Measurements from ENCODE around the gene WBP4.
A peak's percentile ranks its signal among the peaks of the same experiment; 100 is the strongest.

WBP4 gene

GRCh38 chr13:41056826-41057711, 4.2 kb upstream of the WBP4 start:
- Mint-ChIP-seq H3K36me3 (ENCODE audit: low read depth) (peaks cover 24% of the 10 kb centered on the region), H3K4me3 (no peak overlapping the region), H3K9me3 (no peaks in the 10 kb centered on the region), H3K27me3 (no peaks in the 10 kb centered on the region), H3K4me1 (ENCODE audit: low read depth) (peaks cover 57% of the 10 kb centered on the region), H3K27ac (no peak overlapping the region)
- DNase-seq: no peak

DNA sequence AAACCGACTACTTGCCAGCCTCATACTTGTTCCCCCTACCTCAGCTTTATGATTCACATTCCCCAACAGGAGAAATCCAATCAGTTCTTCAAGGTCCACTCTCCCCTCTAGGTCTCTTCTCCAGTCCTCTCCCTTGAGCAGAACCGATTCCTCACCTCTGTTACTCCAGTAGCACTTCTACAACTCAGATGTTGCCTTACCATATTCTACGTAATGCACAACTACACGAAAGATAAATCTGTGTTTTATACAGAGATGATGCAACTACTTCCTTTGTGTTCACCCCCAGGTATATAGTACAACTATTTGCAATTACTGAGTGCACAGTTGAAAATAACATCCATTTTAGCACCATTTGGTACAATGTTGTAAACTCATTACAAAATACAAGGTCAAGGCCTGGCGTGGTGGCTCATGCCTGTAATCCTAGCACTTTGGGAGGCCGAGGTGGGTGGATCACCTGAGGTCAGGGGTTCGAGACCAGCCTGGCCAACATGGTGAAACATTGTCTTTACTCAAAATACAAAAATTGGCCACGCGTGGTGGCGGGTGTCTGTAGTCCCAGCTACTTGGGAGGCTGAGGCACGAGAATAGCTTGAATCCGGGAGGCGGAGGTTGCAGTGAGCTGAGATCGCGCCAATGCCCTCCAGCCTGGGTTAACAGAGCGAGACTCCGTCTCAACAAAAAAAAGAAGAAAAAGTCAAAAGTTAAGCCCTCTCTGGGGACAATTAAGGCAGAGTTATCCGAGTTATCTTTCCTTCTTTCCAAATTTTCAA, 2.8 kb upstream of the WBP4 start:
- peaks cover 68% of the 10 kb centered on the region for H3K4me1 Mint-ChIP-seq (ENCODE audit: low read depth)
- H3K36me3 Mint-ChIP-seq (ENCODE audit: low read depth): peaks cover 37% of the 10 kb centered on the region
- peak overlapping the region; percentile 100 for H3K4me3 Mint-ChIP-seq
- H3K27ac Mint-ChIP-seq: peak overlapping the region; percentile 100
- no peaks in the 10 kb centered on the region for H3K9me3 Mint-ChIP-seq
- no peak for DNase-seq
- no peaks in the 10 kb centered on the region for H3K27me3 Mint-ChIP-seq

DNA sequence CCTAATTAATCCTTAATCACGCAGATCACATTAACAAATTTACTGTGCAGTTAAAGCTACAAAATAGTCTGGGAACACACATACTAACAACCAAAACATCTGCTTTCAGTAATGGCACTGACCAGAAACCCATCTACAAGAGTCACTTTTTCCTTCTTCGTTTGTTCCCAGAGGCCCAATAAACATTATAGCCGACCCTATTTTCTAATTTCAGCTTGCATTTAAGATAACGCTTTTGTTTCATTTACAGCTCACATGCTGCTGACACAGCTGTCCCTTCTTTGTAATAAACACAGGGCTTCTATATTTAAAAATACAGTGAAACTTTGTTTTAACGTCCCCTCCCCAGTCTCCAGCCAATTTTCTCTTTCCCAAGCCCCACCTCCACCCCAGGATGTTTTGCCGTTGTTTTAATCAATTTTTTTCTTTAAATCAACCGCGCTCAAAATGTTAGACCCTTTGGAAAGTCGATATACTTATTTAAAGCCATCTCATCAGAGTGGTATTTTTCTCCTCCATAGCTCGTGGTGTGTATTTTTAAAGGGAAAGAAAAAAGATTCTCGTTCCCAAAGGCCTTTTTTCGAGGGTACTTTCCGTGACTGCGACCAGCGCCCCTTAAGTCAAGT, 1.7 kb upstream of the WBP4 start:
- Mint-ChIP-seq H3K9me3 (no peaks in the 10 kb centered on the region), H3K4me1 (ENCODE audit: low read depth) (peaks cover 68% of the 10 kb centered on the region), H3K27ac (peak overlapping the region; percentile 100), H3K27me3 (no peaks in the 10 kb centered on the region), H3K36me3 (ENCODE audit: low read depth) (peaks cover 47% of the 10 kb centered on the region), H3K4me3 (peak overlapping the region; percentile 100)
- no peak for DNase-seq

- Mint-ChIP-seq H3K9me3 (no peaks in the 10 kb centered on the region), H3K27ac (peak overlapping the region; percentile 100)
Observed at GRCh38 chr13:41060082-41060723, 1.1 kb upstream of the WBP4 start.

GRCh38 chr13:41060724-41061074, 610 bp upstream of the WBP4 start:
- H3K27me3 Mint-ChIP-seq: no peaks in the 10 kb centered on the region
- H3K4me1 Mint-ChIP-seq (ENCODE audit: low read depth): peaks cover 63% of the 10 kb centered on the region
- peak; percentile 91 for DNase-seq
- peak overlapping the region; percentile 100 for H3K4me3 Mint-ChIP-seq
- H3K27ac Mint-ChIP-seq: peak overlapping the region; percentile 100
- no peaks in the 10 kb centered on the region for H3K9me3 Mint-ChIP-seq
- peaks cover 58% of the 10 kb centered on the region for H3K36me3 Mint-ChIP-seq (ENCODE audit: low read depth)

More at GRCh38 chr13:41060082-41060723, 1.1 kb upstream of the WBP4 start:
- peak; percentile 88 for DNase-seq
- peaks cover 53% of the 10 kb centered on the region for H3K36me3 Mint-ChIP-seq (ENCODE audit: low read depth)
- peak overlapping the region; percentile 100 for H3K4me3 Mint-ChIP-seq
- H3K27me3 Mint-ChIP-seq: no peaks in the 10 kb centered on the region
- peaks cover 63% of the 10 kb centered on the region for H3K4me1 Mint-ChIP-seq (ENCODE audit: low read depth)

DNA sequence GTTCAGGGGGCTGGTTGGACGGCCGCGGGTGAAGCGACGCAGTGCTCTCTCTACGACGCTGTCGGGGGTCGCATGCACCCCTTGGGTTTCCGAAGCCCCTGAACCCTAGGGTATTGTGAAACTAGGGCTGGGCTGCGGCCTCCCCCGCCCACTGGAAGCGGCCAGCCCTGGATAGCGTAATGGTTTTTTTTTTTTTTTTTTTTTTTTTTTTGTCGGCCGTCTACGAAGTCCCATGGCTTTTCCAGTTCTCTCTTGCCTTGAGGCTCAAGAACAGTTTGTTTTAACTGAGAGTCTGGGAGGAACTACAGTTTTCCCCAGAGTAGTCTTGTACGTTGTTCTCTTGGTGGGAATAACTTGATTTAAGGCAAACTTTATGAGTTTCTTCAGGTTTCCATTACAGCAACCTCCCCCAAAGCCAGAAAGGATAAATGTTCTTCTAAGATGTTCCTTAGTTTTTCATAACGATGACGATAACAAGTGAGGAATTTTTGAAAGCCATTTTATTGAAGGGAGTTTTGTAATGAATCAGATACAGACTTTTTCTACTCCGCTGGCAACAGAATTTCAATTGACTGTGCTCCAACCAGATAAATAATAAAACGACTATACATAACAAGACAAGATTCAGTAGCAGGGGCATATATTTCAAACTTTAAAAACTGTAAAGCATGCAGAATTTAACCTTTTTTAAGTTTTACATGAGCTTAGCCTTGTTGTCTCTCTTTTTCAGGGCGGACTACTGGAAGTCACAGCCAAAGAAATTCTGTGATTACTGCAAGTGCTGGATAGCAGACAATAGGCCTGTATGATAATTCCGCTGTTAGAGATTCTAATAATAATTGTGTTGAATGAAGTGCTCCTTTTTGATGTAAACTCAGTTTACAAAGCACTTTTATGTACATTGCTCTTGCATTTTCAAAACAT, 867 bp downstream of the WBP4 start:
- no peak for DNase-seq
- H3K9me3 Mint-ChIP-seq: no peaks in the 10 kb centered on the region
- H3K4me1 Mint-ChIP-seq (ENCODE audit: low read depth): peaks cover 55% of the 10 kb centered on the region
- peak overlapping the region; percentile 100 for H3K4me3 Mint-ChIP-seq
- H3K27ac Mint-ChIP-seq: peak overlapping the region; percentile 100
- peaks cover 73% of the 10 kb centered on the region for H3K36me3 Mint-ChIP-seq (ENCODE audit: low read depth)
- H3K27me3 Mint-ChIP-seq: no peaks in the 10 kb centered on the region

DNA sequence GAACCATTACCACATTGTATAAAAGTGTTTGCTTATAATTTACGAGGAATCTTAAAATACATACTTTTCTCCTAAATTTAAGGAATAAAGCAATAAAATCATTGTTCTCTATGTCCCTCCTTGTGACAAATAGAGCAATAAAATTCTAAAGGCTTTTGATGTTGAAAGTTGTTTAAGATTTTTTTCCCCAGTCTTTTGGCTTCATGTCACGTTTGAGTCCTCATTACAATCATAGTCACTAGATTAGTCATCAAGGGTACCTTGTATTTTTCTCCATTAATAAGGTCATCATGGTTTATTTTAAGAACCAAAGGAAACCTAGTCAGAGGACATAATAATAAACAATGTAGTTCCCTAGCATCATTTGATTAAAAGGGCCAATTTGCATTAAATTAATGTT, 3.2 kb downstream of the WBP4 start:
- no peak overlapping the region for H3K4me3 Mint-ChIP-seq
- no peak for DNase-seq
- H3K36me3 Mint-ChIP-seq (ENCODE audit: low read depth): peaks cover 89% of the 10 kb centered on the region
- no peaks in the 10 kb centered on the region for H3K27me3 Mint-ChIP-seq
- H3K4me1 Mint-ChIP-seq (ENCODE audit: low read depth): peaks cover 34% of the 10 kb centered on the region
- no peak overlapping the region for H3K27ac Mint-ChIP-seq
- H3K9me3 Mint-ChIP-seq: no peaks in the 10 kb centered on the region

DNA sequence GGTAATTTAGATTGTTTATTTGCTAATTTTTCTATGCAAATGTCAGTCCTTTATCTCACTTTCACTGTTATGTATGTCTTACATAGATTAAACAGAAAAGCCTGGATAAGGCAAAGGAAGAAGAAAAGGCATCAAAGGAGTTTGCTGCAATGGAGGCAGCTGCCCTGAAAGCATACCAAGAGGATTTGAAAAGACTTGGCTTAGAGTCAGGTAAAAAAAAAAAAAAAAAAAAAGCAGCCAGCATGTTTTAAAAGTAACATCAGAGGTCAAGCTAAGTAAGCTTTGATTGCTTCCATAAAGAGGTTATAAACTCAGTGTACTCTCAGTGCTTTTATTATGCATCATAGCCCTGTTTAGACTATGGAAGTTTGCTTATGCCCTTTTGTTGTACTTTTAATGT, 3.8 kb downstream of the WBP4 start:
- Mint-ChIP-seq H3K4me1 (ENCODE audit: low read depth) (peaks cover 30% of the 10 kb centered on the region), H3K4me3 (no peak overlapping the region), H3K27me3 (no peaks in the 10 kb centered on the region), H3K36me3 (ENCODE audit: low read depth) (peaks cover 88% of the 10 kb centered on the region), H3K27ac (peak overlapping the region; percentile 22), H3K9me3 (no peaks in the 10 kb centered on the region)
- DNase-seq: no peak

DNA sequence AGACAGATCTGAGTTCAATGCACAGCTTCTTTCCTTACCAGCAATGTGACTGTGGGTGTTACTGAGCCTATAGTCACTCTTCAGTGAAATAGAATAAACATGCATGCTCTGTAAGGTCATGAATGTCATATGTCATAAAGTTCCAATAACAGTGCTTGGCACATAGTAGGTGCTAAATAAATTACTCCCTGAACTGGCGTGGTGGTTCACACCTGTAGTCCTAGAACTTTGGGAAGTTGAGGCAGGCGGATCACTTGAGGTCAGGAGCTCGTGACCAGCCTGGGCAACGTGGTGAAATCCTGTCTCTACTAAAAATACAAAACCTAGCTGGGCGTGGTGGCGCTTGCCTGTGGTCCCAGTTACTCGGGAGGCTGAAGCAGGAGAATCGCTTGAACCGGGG, 13.2 kb downstream of the WBP4 start:
- Mint-ChIP-seq H3K27me3 (no peaks in the 10 kb centered on the region), H3K4me1 (ENCODE audit: low read depth) (peaks cover 5% of the 10 kb centered on the region), H3K4me3 (no peak overlapping the region), H3K27ac (no peak overlapping the region), H3K9me3 (no peaks in the 10 kb centered on the region), H3K36me3 (ENCODE audit: low read depth) (peaks cover 81% of the 10 kb centered on the region)
- DNase-seq: no peak

DNA sequence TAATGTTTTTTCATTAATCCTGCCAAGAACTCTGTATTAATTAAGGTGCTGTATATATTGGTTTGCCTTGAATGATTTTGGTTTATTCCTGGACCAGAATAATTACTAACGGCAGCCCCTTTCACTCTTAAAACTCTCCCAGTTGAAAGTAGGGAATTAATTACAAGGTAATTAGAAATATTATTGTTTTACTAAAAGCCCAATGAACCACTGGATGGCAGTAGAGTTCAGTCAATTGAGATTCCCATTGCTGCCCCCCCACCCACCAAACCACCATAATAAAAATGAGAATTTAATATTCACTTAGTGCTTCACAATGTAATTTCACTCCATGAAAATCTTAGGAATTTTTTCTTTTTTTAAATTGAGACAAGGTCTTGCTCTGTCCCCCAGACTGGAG, 13.7 kb downstream of the WBP4 start:
- H3K27ac Mint-ChIP-seq: no peak overlapping the region
- no peak overlapping the region for H3K4me3 Mint-ChIP-seq
- peaks cover 81% of the 10 kb centered on the region for H3K36me3 Mint-ChIP-seq (ENCODE audit: low read depth)
- H3K9me3 Mint-ChIP-seq: no peaks in the 10 kb centered on the region
- H3K4me1 Mint-ChIP-seq (ENCODE audit: low read depth): peaks cover 5% of the 10 kb centered on the region
- DNase-seq: no peak
- no peaks in the 10 kb centered on the region for H3K27me3 Mint-ChIP-seq

DNA sequence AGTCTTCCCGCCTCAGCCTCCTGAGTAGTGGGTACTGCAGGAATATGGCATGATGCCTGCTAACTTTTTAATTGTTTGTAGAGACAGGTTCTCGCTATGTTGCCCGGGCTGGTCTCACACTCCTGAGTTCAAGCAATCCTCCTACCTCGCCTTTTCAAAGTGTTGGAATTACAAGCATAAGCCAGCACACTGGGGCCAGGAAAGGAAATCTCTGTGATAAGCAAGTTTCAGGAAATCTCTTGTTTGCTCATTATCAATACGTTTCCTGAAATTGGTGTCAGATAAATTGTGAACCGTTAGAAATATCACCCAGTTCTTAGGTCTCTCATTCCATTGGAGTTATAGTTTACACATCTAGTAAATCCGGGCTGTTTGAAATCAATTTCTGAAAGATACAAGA, 14.2 kb downstream of the WBP4 start:
- Mint-ChIP-seq H3K9me3 (no peaks in the 10 kb centered on the region), H3K27me3 (no peaks in the 10 kb centered on the region), H3K4me1 (ENCODE audit: low read depth) (peaks cover 5% of the 10 kb centered on the region), H3K36me3 (ENCODE audit: low read depth) (peaks cover 81% of the 10 kb centered on the region), H3K4me3 (no peak overlapping the region), H3K27ac (no peak overlapping the region)
- no peak for DNase-seq

DNA sequence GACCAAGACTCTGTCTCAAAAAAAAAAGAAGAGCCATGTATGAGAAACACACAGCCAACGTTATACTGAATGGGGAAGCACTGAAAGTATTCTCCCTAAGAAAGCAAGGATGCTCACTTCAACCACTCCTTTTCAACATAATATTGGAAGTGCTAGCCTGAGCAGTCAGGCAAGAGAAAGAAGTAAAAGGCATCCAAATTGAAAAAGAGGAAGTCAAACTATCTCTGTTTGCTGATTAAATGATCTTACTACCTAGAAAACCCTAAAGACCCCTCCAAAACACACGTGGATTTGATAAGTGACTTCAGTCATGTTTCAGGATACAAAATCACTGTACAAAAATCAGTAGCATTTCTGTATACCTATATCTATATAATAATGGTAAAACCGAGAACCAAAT, 16.2 kb downstream of the WBP4 start:
- Mint-ChIP-seq H3K36me3 (ENCODE audit: low read depth) (peaks cover 80% of the 10 kb centered on the region), H3K4me1 (ENCODE audit: low read depth) (peaks cover under 1% of the 10 kb centered on the region), H3K27ac (no peak overlapping the region), H3K9me3 (no peaks in the 10 kb centered on the region), H3K4me3 (no peak overlapping the region), H3K27me3 (no peaks in the 10 kb centered on the region)
- no peak for DNase-seq

DNA sequence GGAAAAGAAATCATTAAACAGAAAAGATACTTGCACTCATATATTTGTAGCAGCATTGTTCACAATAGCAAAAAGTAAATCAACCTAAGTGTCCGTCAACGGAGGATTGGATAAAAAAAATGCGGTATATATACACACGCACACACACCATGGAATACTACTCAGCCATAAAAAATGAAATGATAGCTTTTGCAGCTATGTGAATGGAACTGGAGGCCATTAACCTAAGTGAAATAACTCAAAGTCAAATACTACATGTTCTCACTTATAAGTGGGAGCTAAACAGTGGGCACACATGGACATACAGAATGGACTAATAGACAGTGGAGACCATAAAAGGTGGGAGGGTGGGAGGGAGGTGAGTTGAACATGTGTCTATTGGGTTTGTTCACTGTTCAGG, 18.4 kb downstream of the WBP4 start:
- Mint-ChIP-seq H3K4me3 (no peak overlapping the region), H3K27ac (no peak overlapping the region), H3K36me3 (ENCODE audit: low read depth) (peaks cover 87% of the 10 kb centered on the region), H3K9me3 (no peaks in the 10 kb centered on the region), H3K27me3 (no peaks in the 10 kb centered on the region), H3K4me1 (ENCODE audit: low read depth) (no peaks in the 10 kb centered on the region)
- DNase-seq: no peak

Data from activated T-cell treated with anti-CD3 and anti-CD28 coated beads, Interleukin-2, amount 50 U/mL, for 24 hours (primary cell).